Pancreas (tissue), 10 donors: Measurements from ENCODE around the gene SBK1. TPM values are rescaled to one million over a fixed set of nuclear protein-coding genes. Genes with fewer than 3 reads are reported as not detected.

Experiments used
- ATAC-seq, 4 donors: fragments of 200-7000 bp; cut with Tn5 transposase; one replicate each; pipeline versions ENCODE4 v1.8.0 to v1.9.1; 2020; ENCODE audit warnings: mild to moderate bottlenecking in 4 of 4, moderate library complexity in 4 of 4
- DNase-seq, 6 donors: peaks; one replicate each; pipeline ENCODE4 v3.0.0-alpha.2; 2020
- FAIRE-seq: peaks from 2 replicates; lab custom pipeline; 2012; peaks lifted over from hg19 to GRCh38; lab: Jason Lieb, UNC
- H3K27ac ChIP-seq, 4 donors: fragments of 200-600 bp; sonication (generic); 1 replicate in 3 of 4; 2 replicates in 1 of 4; pipeline versions ENCODE4 v1.5.0 to v1.8.0; 2020
- H3K27me3 ChIP-seq, 4 donors: fragments of 200-600 bp; one replicate each; pipeline ENCODE4 v1.8.0; 2021
- H3K36me3 ChIP-seq, 3 donors: fragments of 200-600 bp; sonication (generic) in 1 of 3; one replicate each; pipeline versions ENCODE4 v1.5.0 to v1.8.0; 2020 to 2021
- H3K4me1 ChIP-seq, 3 donors: fragments of 200-600 bp; one replicate each; pipeline ENCODE4 v1.8.0; 2021
- H3K4me3 ChIP-seq, 4 donors: fragments of 200-600 bp; sonication (generic) in 2 of 4; one replicate each; pipeline versions ENCODE4 v1.5.0 to v1.8.0; 2020 to 2021
- H3K9me3 ChIP-seq, 4 donors: fragments of 200-600 bp; one replicate each; pipeline ENCODE4 v1.8.0; 2021
- CTCF ChIP-seq, 4 donors: fragments of 200-600 bp; sonication (generic) in 3 of 4; IDR thresholded peaks; one replicate each; pipeline versions ENCODE4 v1.5.0 to v1.8.0; 2021; ENCODE audit warnings: antibody characterized with exemption in 4 of 4
- WGBS, 2 donors: extraction: QIAGEN DNeasy Blood & Tissue Kit; methylation state at CpG; one replicate each; pipeline ENCODE4 v1.1.7; 2013; 5-methylcytosine and 5-hydroxymethylcytosine counted together
- intact Hi-C, 3 donors: fragments of 100-400 bp; cut with DNase I; formaldehyde crosslinking; loops; one replicate each; pipeline versions ENCODE4 v1.11.1 to v1.14.2; 2022
- polyA plus RNA-seq, 2 donors: library from polyadenylated mRNA; stranded (reverse); fragments of 200-250 nt; gene quantifications; one replicate each; pipeline ENCODE4 v1.2.3, GENCODE V29; 2013
- total RNA-seq, 6 donors: library from RNA; stranded (reverse); fragmentation: NEBNext Ultra II Directional in 4 of 6; extraction: Animal tissue kit (Norgen Biotek cat#: 25700) in 4 of 6; gene quantifications; one replicate each; pipeline versions ENCODE4 v1.2.1 to v1.2.4, GENCODE V29; 2021 to 2023
- donor health status: healthy with polysubstance abuse.
- donor health status: DM: no; HTN: no; CAD: no; lungs with moderate emphysema.
- donor health status: DM: no; HTN: no; CAD: no.
- donor health status: control.
- donor health status: control.
- donor health status: Bipolar disorder and iron deficiency.
- donor health status: DM: yes; HTN: yes; CAD: no.
- donor health status: DM: no; HTN: no; CAD: no.
- donor health status: DM: no; HTN: no; CAD: no.
- donor health status: DM: yes; HTN: yes; CAD: no.

The SBK1 gene
- total and polyA plus RNA-seq, 8 donors, result 0.96 to 4.0 (median 1.5) TPM

- H3K4me3 ChIP-seq, result no peak overlapping the region
- no peaks in the 10 kb centered on the region for H3K36me3 ChIP-seq
- no peaks in the 10 kb centered on the region for H3K27me3 ChIP-seq
- no peak overlapping the region for H3K27ac ChIP-seq
- H3K4me1 ChIP-seq, result no peaks in the 10 kb centered on the region
- 30 to 51% methylated on average over 3 to 4 of the region's 4 CpGs for WGBS, 2 donors
- ATAC-seq (peak in 2 of 4 donors; percentile 28 to 51), DNase-seq (no peak), FAIRE-seq (no peak)
- H3K9me3 ChIP-seq, result no peaks in the 10 kb centered on the region
- intact Hi-C loops, result no loop called here
- TF ChIP-seq CTCF (IDR thresholded peaks at IDR 0.05), result no peak
Observed at GRCh38 chr16:28261942-28262341, 30.4 kb upstream of the SBK1 start.

- H3K27ac ChIP-seq, result no peak overlapping the region
- no peak overlapping the region for H3K4me3 ChIP-seq
- intact Hi-C loops, result no loop called here
- no peak for DNase-seq
- 49 to 58% methylated on average over 7 of the region's 7 CpGs for WGBS, 2 donors
- H3K36me3 ChIP-seq, result no peaks in the 10 kb centered on the region
- no peaks in the 10 kb centered on the region for H3K27me3 ChIP-seq
- TF ChIP-seq CTCF (IDR thresholded peaks at IDR 0.05), result no peak
- H3K9me3 ChIP-seq, result no peaks in the 10 kb centered on the region
- ATAC-seq, result no peak
- FAIRE-seq, result no peak
- H3K4me1 ChIP-seq, result no peaks in the 10 kb centered on the region
Observed at GRCh38 chr16:28263305-28263704, 29.0 kb upstream of the SBK1 start.

GRCh38 chr16:28264656-28265055 lies 27.7 kb upstream of the SBK1 start:
- FAIRE-seq, result no peak

GRCh38 chr16:28265822-28266221 lies 26.5 kb upstream of the SBK1 start:
- no peaks in the 10 kb centered on the region for H3K36me3 ChIP-seq
- FAIRE-seq (no peak), ATAC-seq (no peak), DNase-seq (no peak)
- H3K4me1 ChIP-seq, result no peaks in the 10 kb centered on the region
- no peaks in the 10 kb centered on the region for H3K9me3 ChIP-seq
- WGBS, 2 donors, result 87 to 90% methylated on average over 5 of the region's 5 CpGs
- no peak for TF ChIP-seq CTCF (IDR thresholded peaks at IDR 0.05)
- no peak overlapping the region for H3K4me3 ChIP-seq
- no peak overlapping the region for H3K27ac ChIP-seq
- intact Hi-C loops, result no loop called here
- no peaks in the 10 kb centered on the region for H3K27me3 ChIP-seq

More at GRCh38 chr16:28264656-28265055, 27.7 kb upstream of the SBK1 start:
- no peaks in the 10 kb centered on the region for H3K36me3 ChIP-seq
- no peak overlapping the region for H3K27ac ChIP-seq
- no peak overlapping the region for H3K4me3 ChIP-seq
- no peaks in the 10 kb centered on the region for H3K4me1 ChIP-seq
- intact Hi-C loops, result no loop called here
- TF ChIP-seq CTCF (IDR thresholded peaks at IDR 0.05), result no peak
- ATAC-seq (peak in 3 of 4 donors; percentile 57 to 77 (median 60)), DNase-seq (peak in 1 of 6 donors; percentile 18)
- WGBS, 2 donors, result 27 to 32% methylated on average over 14 of the region's 14 CpGs
- H3K9me3 ChIP-seq, result no peaks in the 10 kb centered on the region
- no peaks in the 10 kb centered on the region for H3K27me3 ChIP-seq

GRCh38 chr16:28267356-28267755 lies 25.0 kb upstream of the SBK1 start:
- FAIRE-seq, result no peak
- no peak for TF ChIP-seq CTCF (IDR thresholded peaks at IDR 0.05)
- intact Hi-C loops, result no loop called here

More at GRCh38 chr16:28267356-28267755, 25.0 kb upstream of the SBK1 start:
- no peak overlapping the region for H3K4me3 ChIP-seq
- H3K4me1 ChIP-seq, result no peaks in the 10 kb centered on the region
- DNase-seq (no peak), ATAC-seq (no peak)
- H3K27me3 ChIP-seq, result no peaks in the 10 kb centered on the region
- 52 to 60% methylated on average over 2 of the region's 2 CpGs for WGBS, 2 donors
- no peaks in the 10 kb centered on the region for H3K9me3 ChIP-seq
- no peaks in the 10 kb centered on the region for H3K36me3 ChIP-seq
- H3K27ac ChIP-seq, result no peak overlapping the region
